Breast epithelium (tissue), 3 donors: ENCODE results near the gene RADIL.

Experiments used
- POLR2A ChIP-seq: fragments of 450-650 bp; IDR thresholded peaks from one replicate; pipeline ENCODE4 v1.6.1; 2016; ENCODE audit warnings: antibody characterized with exemption, mild to moderate bottlenecking, moderate library complexity
- POLR2AphosphoS5 ChIP-seq, 3 donors: sonication (generic); formaldehyde crosslinking; IDR thresholded peaks; one replicate each; pipeline ENCODE4 v1.6.1; 2017; ENCODE audit warnings: antibody characterized with exemption in 3 of 3
- TF ChIP-seq, protein P1 (sequence below), 3 donors: fragments of 450-650 bp; IDR thresholded peaks; one replicate each; pipeline ENCODE4 v1.5.1; 2016 to 2017; ENCODE audit warnings: antibody characterized with exemption in 3 of 3, mild to moderate bottlenecking in 3 of 3, moderate library complexity in 3 of 3

DNA sequence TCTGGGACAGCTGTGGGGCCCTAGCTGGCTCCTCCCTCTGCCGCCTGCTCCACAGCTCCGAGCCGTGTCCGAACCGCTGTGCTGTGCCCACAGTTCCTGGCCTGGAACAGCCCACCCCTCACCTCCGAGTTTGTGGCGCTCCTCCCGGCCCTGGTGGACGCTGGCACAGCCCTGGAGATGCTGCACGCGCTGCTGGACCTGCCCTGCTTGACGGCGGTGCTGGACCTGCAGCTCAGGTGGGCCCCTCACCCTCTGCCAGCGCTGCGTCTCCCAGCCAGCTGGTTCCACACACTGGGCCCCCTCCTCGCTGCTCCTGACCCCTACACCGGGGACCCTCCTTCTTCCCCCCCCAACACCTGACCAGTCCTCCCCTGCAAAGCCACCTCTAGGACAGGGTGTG lies 96.0 kb downstream of the RADIL start:
- TF ChIP-seq, protein P1, sequence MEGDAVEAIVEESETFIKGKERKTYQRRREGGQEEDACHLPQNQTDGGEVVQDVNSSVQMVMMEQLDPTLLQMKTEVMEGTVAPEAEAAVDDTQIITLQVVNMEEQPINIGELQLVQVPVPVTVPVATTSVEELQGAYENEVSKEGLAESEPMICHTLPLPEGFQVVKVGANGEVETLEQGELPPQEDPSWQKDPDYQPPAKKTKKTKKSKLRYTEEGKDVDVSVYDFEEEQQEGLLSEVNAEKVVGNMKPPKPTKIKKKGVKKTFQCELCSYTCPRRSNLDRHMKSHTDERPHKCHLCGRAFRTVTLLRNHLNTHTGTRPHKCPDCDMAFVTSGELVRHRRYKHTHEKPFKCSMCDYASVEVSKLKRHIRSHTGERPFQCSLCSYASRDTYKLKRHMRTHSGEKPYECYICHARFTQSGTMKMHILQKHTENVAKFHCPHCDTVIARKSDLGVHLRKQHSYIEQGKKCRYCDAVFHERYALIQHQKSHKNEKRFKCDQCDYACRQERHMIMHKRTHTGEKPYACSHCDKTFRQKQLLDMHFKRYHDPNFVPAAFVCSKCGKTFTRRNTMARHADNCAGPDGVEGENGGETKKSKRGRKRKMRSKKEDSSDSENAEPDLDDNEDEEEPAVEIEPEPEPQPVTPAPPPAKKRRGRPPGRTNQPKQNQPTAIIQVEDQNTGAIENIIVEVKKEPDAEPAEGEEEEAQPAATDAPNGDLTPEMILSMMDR (IDR thresholded peaks at IDR 0.05) = no peak
- TF ChIP-seq POLR2A = no peak
- no peak for TF ChIP-seq POLR2AphosphoS5 (IDR thresholded peaks at IDR 0.05)
